Transverse colon (tissue), 4 donors: ENCODE measurements around the gene CD209. TPM values are rescaled to one million over a fixed set of nuclear protein-coding genes. Genes with fewer than 3 reads are reported as not detected.

Experiments used
- DNase-seq: peaks from one replicate; pipeline ENCODE4 v3.0.0-alpha.2; 2019
- H3K27ac ChIP-seq, 4 donors: fragments of 200-600 bp; sonication (generic); 2 replicates each; pipeline ENCODE4 v1.5.1; 2016 to 2018; ENCODE audit warnings: inconsistent platforms in 4 of 4
- H3K27me3 ChIP-seq: fragments of 200-600 bp; sonication (generic); 2 replicates; pipeline ENCODE4 v1.5.1; 2017; ENCODE audit warnings: inconsistent platforms
- H3K36me3 ChIP-seq, 4 donors: fragments of 200-600 bp; sonication (generic); 2 replicates each; pipeline ENCODE4 v1.5.1; 2017 to 2019; ENCODE audit warnings: inconsistent platforms in 4 of 4
- H3K4me1 ChIP-seq, 4 donors: fragments of 200-600 bp; sonication (generic); 2 replicates each; pipeline ENCODE4 v1.5.1; 2017 to 2020; ENCODE audit warnings: inconsistent platforms in 4 of 4
- H3K4me3 ChIP-seq, 4 donors: fragments of 200-600 bp; sonication (generic); 1 replicate in 1 of 4; 2 replicates in 3 of 4; pipeline versions ENCODE4 v1.5.1 to v1.6.1; 2017 to 2019; ENCODE audit warnings: inconsistent platforms in 4 of 4
- H3K9me3 ChIP-seq, 2 donors: fragments of 200-600 bp; sonication (generic); 2 replicates each; pipeline ENCODE4 v1.5.1; 2017 to 2019; ENCODE audit warnings: inconsistent platforms in 2 of 2
- EP300 ChIP-seq: sonication (generic); formaldehyde crosslinking; IDR thresholded peaks from one replicate; pipeline ENCODE4 v1.6.1; 2017; ENCODE audit warnings: antibody characterized with exemption, low read depth
- POLR2A ChIP-seq: fragments of 450-650 bp; IDR thresholded peaks from one replicate; pipeline ENCODE4 v1.6.1; 2016; ENCODE audit warnings: antibody characterized with exemption, mild to moderate bottlenecking, moderate library complexity
- POLR2AphosphoS5 ChIP-seq, 3 donors: sonication (generic); formaldehyde crosslinking; IDR thresholded peaks; one replicate each; pipeline ENCODE4 v1.6.1; 2016; ENCODE audit warnings: antibody characterized with exemption in 3 of 3
- WGBS, 2 donors: methylation state at CpG; one replicate each; pipeline ENCODE4 v1.1.5; 2018; ENCODE audit warnings: low coverage in 1 of 2; 5-methylcytosine and 5-hydroxymethylcytosine counted together
- in situ Hi-C, 4 donors: fragments of 200-750 bp; cut with MboI; loops; one replicate each; pipeline versions ENCODE4 v1.15.0 to v1.15.1; 2017; ENCODE audit warnings: low sequenced_read_pairs in 3 of 4, low pct_ligation_motif_present in 1 of 4, low pct_unique_long_range_greater_than_20kb in 1 of 4
- intact Hi-C: fragments of 100-400 bp; cut with DNase I; formaldehyde crosslinking; loops from one replicate; pipeline ENCODE4 v1.15.1; 2023; ENCODE audit warnings: low total_unique reads
- total RNA-seq, 4 donors: library from RNA; depleted of rRNA; stranded (reverse); fragments of >200 nt; gene quantifications; one replicate each; pipeline ENCODE4 v1.1.0, GENCODE V29; 2016
- TF ChIP-seq, protein P1 (sequence below), 5 experiments: fragments of 200-600 bp in 3 of 5; fragments of 450-650 bp in 2 of 5; sonication (generic) in 3 of 5; IDR thresholded peaks; 1 replicate in 2 of 5; 2 replicates in 3 of 5; pipeline ENCODE4 v1.5.1; 2016 to 2017; ENCODE audit warnings: antibody characterized with exemption in 5 of 5, inconsistent platforms in 3 of 5, mild to moderate bottlenecking in 2 of 5, moderate library complexity in 1 of 5

Gene CD209
- total RNA-seq, 4 donors from 2014 or later: 1.00 to 9.4 (median 4.4) TPM

DNA sequence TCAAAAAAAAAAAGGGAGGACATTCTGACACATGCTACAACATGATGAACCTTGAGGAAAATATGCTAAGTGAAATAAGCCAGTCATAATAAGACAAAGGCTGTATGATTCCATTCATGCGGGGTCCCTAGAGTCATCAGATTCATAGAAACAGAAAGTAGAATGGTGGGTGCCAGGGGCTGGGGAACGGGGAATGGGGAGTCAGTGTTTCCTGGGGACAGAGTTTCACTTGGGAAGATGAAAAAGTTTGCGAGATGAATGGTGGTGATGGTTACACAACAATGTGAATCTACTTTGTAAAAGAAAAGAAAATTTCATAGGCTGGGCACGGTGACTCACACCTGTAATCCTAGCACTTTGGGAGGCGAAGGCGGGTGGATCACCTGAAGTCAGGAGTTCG, 9.3 kb downstream of the CD209 start:
- in situ Hi-C loops (no loop called here), intact Hi-C loops (no loop called here)
- WGBS, 2 donors: 67 to 79% methylated on average over 7 of the region's 7 CpGs

DNA sequence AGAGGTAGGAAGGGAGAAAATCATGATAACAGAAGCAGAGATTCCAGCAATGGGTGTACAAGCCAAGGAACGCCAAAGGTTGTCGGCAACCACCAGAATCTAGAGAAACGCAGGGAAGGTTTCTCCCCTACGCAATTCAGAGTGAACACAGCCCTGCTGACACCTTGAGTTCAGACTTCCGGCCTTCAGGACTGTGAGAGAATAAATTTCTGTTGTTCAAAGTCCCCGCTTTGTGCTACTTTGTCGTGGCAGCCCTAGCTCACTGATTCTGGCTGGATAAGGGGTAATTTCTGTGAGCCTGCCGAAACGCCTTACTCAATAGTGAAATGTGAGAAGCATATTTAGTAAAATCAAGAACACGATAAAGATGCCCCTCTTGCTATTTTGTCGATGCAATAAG, 10.1 kb downstream of the CD209 start:
- in situ Hi-C loops (no loop called here), intact Hi-C loops (no loop called here)
- Histone ChIP-seq H3K27ac (no peak overlapping the region), H3K36me3 (no peaks in the 10 kb centered on the region), H3K9me3 (no peaks in the 10 kb centered on the region), H3K27me3 (peaks cover 4% of the 10 kb centered on the region), H3K4me1 (no peaks in the 10 kb centered on the region), H3K4me3 (no peak overlapping the region)
- DNase-seq: no peak
- TF ChIP-seq POLR2A (no peak), EP300 (no peak), POLR2AphosphoS5 (IDR thresholded peaks at IDR 0.05) (no peak)
- TF ChIP-seq, protein P1, sequence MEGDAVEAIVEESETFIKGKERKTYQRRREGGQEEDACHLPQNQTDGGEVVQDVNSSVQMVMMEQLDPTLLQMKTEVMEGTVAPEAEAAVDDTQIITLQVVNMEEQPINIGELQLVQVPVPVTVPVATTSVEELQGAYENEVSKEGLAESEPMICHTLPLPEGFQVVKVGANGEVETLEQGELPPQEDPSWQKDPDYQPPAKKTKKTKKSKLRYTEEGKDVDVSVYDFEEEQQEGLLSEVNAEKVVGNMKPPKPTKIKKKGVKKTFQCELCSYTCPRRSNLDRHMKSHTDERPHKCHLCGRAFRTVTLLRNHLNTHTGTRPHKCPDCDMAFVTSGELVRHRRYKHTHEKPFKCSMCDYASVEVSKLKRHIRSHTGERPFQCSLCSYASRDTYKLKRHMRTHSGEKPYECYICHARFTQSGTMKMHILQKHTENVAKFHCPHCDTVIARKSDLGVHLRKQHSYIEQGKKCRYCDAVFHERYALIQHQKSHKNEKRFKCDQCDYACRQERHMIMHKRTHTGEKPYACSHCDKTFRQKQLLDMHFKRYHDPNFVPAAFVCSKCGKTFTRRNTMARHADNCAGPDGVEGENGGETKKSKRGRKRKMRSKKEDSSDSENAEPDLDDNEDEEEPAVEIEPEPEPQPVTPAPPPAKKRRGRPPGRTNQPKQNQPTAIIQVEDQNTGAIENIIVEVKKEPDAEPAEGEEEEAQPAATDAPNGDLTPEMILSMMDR (IDR thresholded peaks at IDR 0.05): no peak
- 78 to 82% methylated on average over 4 to 11 of the region's 11 CpGs for WGBS, 2 donors

More for the DNA sequence above, 9.3 kb downstream of the CD209 start:
- DNase-seq: no peak
- Histone ChIP-seq H3K4me1 (no peaks in the 10 kb centered on the region), H3K9me3 (no peaks in the 10 kb centered on the region), H3K4me3 (no peak overlapping the region), H3K27ac (no peak overlapping the region), H3K36me3 (no peaks in the 10 kb centered on the region), H3K27me3 (no peaks in the 10 kb centered on the region)
- TF ChIP-seq POLR2AphosphoS5 (IDR thresholded peaks at IDR 0.05) (no peak), EP300 (no peak), POLR2A (no peak)
- TF ChIP-seq, protein P1 (IDR thresholded peaks at IDR 0.05): no peak

DNA sequence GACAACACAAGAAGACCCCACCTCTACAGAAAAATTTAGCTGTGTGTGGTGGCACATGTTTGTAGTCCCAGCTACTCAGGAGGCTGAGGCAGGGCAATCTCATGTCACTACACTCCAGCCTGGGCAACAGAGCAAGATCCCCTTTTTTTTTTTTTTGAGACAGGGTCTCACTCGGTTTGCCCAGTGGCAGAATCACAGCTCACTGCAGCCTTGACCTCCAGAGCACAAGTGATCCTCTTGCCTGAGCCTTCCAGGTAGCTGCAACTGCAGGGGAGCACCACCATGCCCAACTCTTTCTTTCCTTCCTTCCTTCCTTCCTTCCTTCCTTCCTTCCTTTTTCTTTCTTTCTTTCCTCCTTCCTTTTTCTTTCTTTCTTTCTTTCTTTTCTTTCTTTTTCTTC, 11.2 kb downstream of the CD209 start:
- no peak overlapping the region for H3K27ac ChIP-seq
- peaks cover 15% of the 10 kb centered on the region for H3K27me3 ChIP-seq
- H3K4me3 ChIP-seq: no peak overlapping the region
- no peaks in the 10 kb centered on the region for H3K4me1 ChIP-seq
- intact Hi-C loops (no loop called here), in situ Hi-C loops (no loop called here)
- no peak for TF ChIP-seq POLR2A
- TF ChIP-seq POLR2AphosphoS5 (IDR thresholded peaks at IDR 0.05): no peak
- TF ChIP-seq EP300: no peak
- TF ChIP-seq, protein P1 (IDR thresholded peaks at IDR 0.05): no peak
- no peak for DNase-seq
- no peaks in the 10 kb centered on the region for H3K36me3 ChIP-seq
- 20 to 41% methylated on average over 1 of the region's 1 CpG for WGBS, 2 donors
- no peaks in the 10 kb centered on the region for H3K9me3 ChIP-seq

DNA sequence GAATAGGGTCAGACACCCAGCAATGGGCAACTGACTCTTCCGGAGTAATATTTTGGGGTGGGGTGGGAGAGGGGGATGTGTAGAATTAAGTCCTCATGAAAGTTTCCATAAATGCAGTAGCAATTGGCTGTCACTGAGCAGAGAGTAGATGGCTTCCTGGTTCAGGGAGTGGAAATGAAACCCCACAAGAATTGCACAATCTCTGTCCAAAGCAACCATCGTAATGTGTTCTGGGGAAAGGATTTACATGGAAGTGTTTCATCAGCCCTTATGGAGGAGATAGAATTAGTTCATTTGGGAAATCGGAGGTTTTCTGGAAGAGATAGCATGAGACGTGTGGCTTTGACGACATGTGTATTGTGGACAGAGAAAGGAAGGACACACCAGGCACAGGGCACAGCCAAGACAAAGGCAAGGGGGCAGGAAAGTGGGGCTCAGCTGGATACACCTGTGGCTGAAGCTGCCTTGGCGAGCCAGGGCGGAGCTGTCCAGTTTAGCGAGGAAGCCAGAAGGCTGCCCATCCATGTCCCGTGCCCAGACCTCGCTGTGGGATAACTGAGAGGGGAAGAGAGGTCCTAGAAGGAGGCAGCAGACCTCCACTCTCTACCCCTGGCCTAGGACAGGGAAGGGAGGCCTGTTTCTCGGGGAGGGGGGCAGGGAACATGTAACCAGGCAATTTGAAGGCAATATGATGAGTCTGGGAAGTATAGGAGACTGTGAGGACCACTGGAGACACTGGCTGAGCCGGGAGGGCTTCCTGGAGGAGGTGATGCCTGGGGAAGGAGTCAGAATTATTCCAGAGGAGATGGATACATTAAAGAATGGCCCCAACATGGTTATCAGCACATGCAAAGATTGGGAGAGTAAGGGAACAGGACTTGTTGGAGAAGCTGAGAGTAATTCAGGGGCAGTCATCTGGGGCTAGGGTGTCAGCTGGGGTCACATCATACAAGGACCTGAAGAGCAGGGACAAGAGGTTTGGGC, 12.8 kb downstream of the CD209 start:
- H3K36me3 ChIP-seq: no peaks in the 10 kb centered on the region
- WGBS, 2 donors: 51 to 79% methylated on average over 2 to 12 of the region's 12 CpGs
- no peak overlapping the region for H3K4me3 ChIP-seq
- no peak for DNase-seq
- H3K27me3 ChIP-seq: peaks cover 31% of the 10 kb centered on the region
- no peak overlapping the region for H3K27ac ChIP-seq
- in situ Hi-C loops (no loop called here), intact Hi-C loops (no loop called here)
- no peaks in the 10 kb centered on the region for H3K9me3 ChIP-seq
- H3K4me1 ChIP-seq: peaks cover 0 to 7% (median 0%) of the 10 kb centered on the region in 4 donors
- no peak for TF ChIP-seq EP300
- no peak for TF ChIP-seq POLR2AphosphoS5 (IDR thresholded peaks at IDR 0.05)
- TF ChIP-seq POLR2A: no peak
- TF ChIP-seq, protein P1 (IDR thresholded peaks at IDR 0.05): no peak
